Adipocyte (in vitro differentiated cells): ENCODE results near the gene IER5L.

Source experiments
- DNase-seq: peaks from one replicate; pipeline ENCODE4 v3.0.0-alpha.2; 2015; ENCODE audit warnings: low read depth
- H3K27me3 ChIP-seq: replicated peaks from 2 replicates; pipeline ENCODE4 v1.7.0; 2013; ENCODE audit warnings: mild to moderate bottlenecking, low read length, moderate library complexity; ENCODE audit not compliant: control insufficient read depth, insufficient read depth
- H3K36me3 ChIP-seq: 2 replicates; pipeline ENCODE4 v1.7.0; 2013; ENCODE audit warnings: low read length, mild to moderate bottlenecking, moderate library complexity; ENCODE audit not compliant: control insufficient read depth, insufficient read depth, severe bottlenecking
- H3K4me1 ChIP-seq: 2 replicates; pipeline ENCODE4 v1.7.0; 2013; ENCODE audit warnings: mild to moderate bottlenecking, low read length, moderate library complexity; ENCODE audit not compliant: control insufficient read depth, insufficient read depth
- H3K4me3 ChIP-seq: 2 replicates; pipeline ENCODE4 v1.7.0; 2013; ENCODE audit warnings: mild to moderate bottlenecking, low read length, moderate library complexity
- H3K9ac ChIP-seq: 2 replicates; pipeline ENCODE4 v1.7.0; 2013; ENCODE audit warnings: mild to moderate bottlenecking, low read length, moderate library complexity
- H3K9me3 ChIP-seq: 2 replicates; pipeline ENCODE4 v1.7.0; 2013; ENCODE audit warnings: mild to moderate bottlenecking, low read length, moderate library complexity; ENCODE audit not compliant: control insufficient read depth

The IER5L gene

GRCh38 chr9:129178568-129179382 is 714 bp upstream of the IER5L start:
- DNase-seq = no peak
- H3K9ac ChIP-seq = no peak overlapping the region
- H3K4me3 ChIP-seq = peak overlapping the region; percentile 57
- H3K27me3 ChIP-seq = no peaks in the 10 kb centered on the region
- H3K4me1 ChIP-seq = peaks cover 13% of the 10 kb centered on the region
- H3K36me3 ChIP-seq = no peaks in the 10 kb centered on the region
- H3K9me3 ChIP-seq = no peaks in the 10 kb centered on the region

- H3K9me3 ChIP-seq = no peaks in the 10 kb centered on the region
- peak overlapping the region; percentile 93 for H3K4me3 ChIP-seq
- H3K9ac ChIP-seq = peak overlapping the region; percentile 99
- H3K36me3 ChIP-seq = no peaks in the 10 kb centered on the region
- DNase-seq = no peak
- H3K4me1 ChIP-seq = peaks cover 22% of the 10 kb centered on the region
- no peaks in the 10 kb centered on the region for H3K27me3 ChIP-seq
Measured at GRCh38 chr9:129177443-129177790, 644 bp downstream of the IER5L start.

- Histone ChIP-seq H3K4me1 (peaks cover 23% of the 10 kb centered on the region), H3K9ac (peak overlapping the region; percentile 99), H3K4me3 (peak overlapping the region; percentile 93), H3K9me3 (no peaks in the 10 kb centered on the region), H3K27me3 (no peaks in the 10 kb centered on the region), H3K36me3 (no peaks in the 10 kb centered on the region)
- DNase-seq = peak; percentile 50
Measured at GRCh38 chr9:129176701-129177442, 1.2 kb downstream of the IER5L start.

- Histone ChIP-seq H3K9me3 (no peaks in the 10 kb centered on the region), H3K4me3 (peak overlapping the region; percentile 93), H3K36me3 (no peaks in the 10 kb centered on the region), H3K9ac (peak overlapping the region; percentile 99), H3K4me1 (peaks cover 23% of the 10 kb centered on the region), H3K27me3 (no peaks in the 10 kb centered on the region)
- DNase-seq = peak; percentile 89
Measured at GRCh38 chr9:129175825-129176633, 2.0 kb downstream of the IER5L start.

- H3K27me3 ChIP-seq = no peaks in the 10 kb centered on the region
- peak overlapping the region; percentile 93 for H3K4me3 ChIP-seq
- H3K36me3 ChIP-seq = no peaks in the 10 kb centered on the region
- no peak for DNase-seq
- H3K9ac ChIP-seq = peak overlapping the region; percentile 99
- no peaks in the 10 kb centered on the region for H3K9me3 ChIP-seq
- peaks cover 23% of the 10 kb centered on the region for H3K4me1 ChIP-seq
Measured at GRCh38 chr9:129175515-129175824, 2.6 kb downstream of the IER5L start.

- peak overlapping the region; percentile 93 for H3K4me3 ChIP-seq
- H3K36me3 ChIP-seq = no peaks in the 10 kb centered on the region
- DNase-seq = peak; percentile 95
- peaks cover 27% of the 10 kb centered on the region for H3K4me1 ChIP-seq
- H3K9ac ChIP-seq = peak overlapping the region; percentile 99
- no peaks in the 10 kb centered on the region for H3K27me3 ChIP-seq
- no peaks in the 10 kb centered on the region for H3K9me3 ChIP-seq
Measured at GRCh38 chr9:129174724-129175514, 3.1 kb downstream of the IER5L start.

- H3K9me3 ChIP-seq = no peaks in the 10 kb centered on the region
- DNase-seq = peak; percentile 97
Measured at GRCh38 chr9:129174102-129174723, 3.8 kb downstream of the IER5L start.

GRCh38 chr9:129173296-129174101 is 4.6 kb downstream of the IER5L start:
- H3K36me3 ChIP-seq = no peaks in the 10 kb centered on the region
- H3K4me1 ChIP-seq = peaks cover 28% of the 10 kb centered on the region
- no peaks in the 10 kb centered on the region for H3K9me3 ChIP-seq
- H3K9ac ChIP-seq = peak overlapping the region; percentile 99
- DNase-seq = peak; percentile 16
- H3K4me3 ChIP-seq = peak overlapping the region; percentile 93
- H3K27me3 ChIP-seq = no peaks in the 10 kb centered on the region

More at GRCh38 chr9:129174102-129174723, 3.8 kb downstream of the IER5L start:
- H3K4me1 ChIP-seq = peaks cover 28% of the 10 kb centered on the region
- H3K4me3 ChIP-seq = peak overlapping the region; percentile 93
- H3K9ac ChIP-seq = peak overlapping the region; percentile 99
- no peaks in the 10 kb centered on the region for H3K27me3 ChIP-seq
- no peaks in the 10 kb centered on the region for H3K36me3 ChIP-seq

GRCh38 chr9:129172816-129173215 is 5.2 kb downstream of the IER5L start:
- no peaks in the 10 kb centered on the region for H3K9me3 ChIP-seq
- DNase-seq = peak; percentile 6
- H3K9ac ChIP-seq = peak overlapping the region; percentile 99
- H3K4me1 ChIP-seq = peaks cover 32% of the 10 kb centered on the region
- no peaks in the 10 kb centered on the region for H3K36me3 ChIP-seq
- no peaks in the 10 kb centered on the region for H3K27me3 ChIP-seq
- H3K4me3 ChIP-seq = peak overlapping the region; percentile 93
